ENCODE measurements around the gene SERPING1. TPM values are rescaled to one million over a fixed set of nuclear protein-coding genes. Genes with fewer than 3 reads are reported as not detected.

The SERPING1 gene
- total and polyA plus RNA-seq, 2 donors (not counting 3 experiments of a cell fraction or from before 2014, with no cell fraction given) = 0.30 TPM; not detected in 1

DNA sequence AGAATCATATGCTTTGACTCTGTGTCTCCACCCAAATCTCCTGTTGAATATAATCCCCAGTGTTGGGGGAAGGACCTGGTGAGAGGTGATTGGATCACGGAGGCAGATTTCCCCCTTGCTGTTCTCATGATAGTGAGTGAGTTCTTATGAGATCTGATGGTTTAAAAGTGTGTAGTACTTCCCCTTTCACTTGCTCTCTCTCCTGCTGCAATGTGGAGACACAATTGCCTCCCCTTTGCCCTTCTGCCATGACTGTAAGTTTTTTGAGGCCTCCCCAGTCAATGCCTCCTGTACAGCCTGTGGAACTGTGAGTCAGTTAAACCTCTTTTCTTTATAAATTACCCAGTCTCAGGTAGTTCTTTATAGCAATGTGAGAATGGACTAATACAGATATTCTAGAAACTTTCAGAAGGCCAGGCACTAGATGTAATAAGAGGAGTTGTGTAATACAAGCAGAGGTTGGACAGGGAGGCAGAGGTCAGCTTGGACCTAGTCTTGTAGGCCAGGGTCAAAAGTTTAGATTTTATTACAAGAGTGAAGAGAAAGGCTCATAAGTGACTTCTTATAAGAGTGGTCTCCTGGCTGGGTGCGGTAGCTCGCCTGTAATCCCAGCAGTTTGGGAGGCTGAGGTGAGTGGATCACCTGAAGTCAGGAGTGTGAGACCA lies 9.3 kb upstream of the SERPING1 start:
- dilution Hi-C loops (cut with MboI; ENCODE audit: extremely low pct_ligation_motif_present, low sequenced_read_pairs) = no loop called here
- H2AFZ ChIP-seq (ENCODE audit: low read depth, low read length) = no peak overlapping the region
- no peak for DNase-seq (ENCODE audit: low read depth, low spot score)
- H3K4me2 ChIP-seq (ENCODE audit: insufficient read depth, low read length) = no peak overlapping the region
- no peaks in the 10 kb centered on the region for H3K79me2 ChIP-seq (ENCODE audit: control insufficient read depth, insufficient read depth, low read length)
- H3K9me3 ChIP-seq (replicated peaks; ENCODE audit: control insufficient read depth, insufficient read depth, low read length) = no peaks in the 10 kb centered on the region
- no peaks in the 10 kb centered on the region for H3K9me1 ChIP-seq (replicated peaks; ENCODE audit: control insufficient read depth, extremely low read depth, insufficient read depth, low read length)
- no peaks in the 10 kb centered on the region for H3K27me3 ChIP-seq (ENCODE audit: control insufficient read depth in 2 of 2, insufficient read depth in 2 of 2, low read length in 2 of 2)
- H3K4me1 ChIP-seq (ENCODE audit: control insufficient read depth, extremely low read depth, insufficient read depth, low read length) = no peaks in the 10 kb centered on the region
- H3K36me3 ChIP-seq (ENCODE audit: control insufficient read depth in 2 of 2, extremely low read depth in 1 of 2, insufficient read depth in 2 of 2, low read length in 2 of 2) = no peaks in the 10 kb centered on the region
- H3K9ac ChIP-seq (replicated peaks; ENCODE audit: extremely low read depth, insufficient read depth, low read length) = no peak overlapping the region
- FAIRE-seq = no peak
- no peaks in the 10 kb centered on the region for H4K20me1 ChIP-seq (replicated peaks; ENCODE audit: control insufficient read depth, extremely low read depth, insufficient read depth, low read length)
- intact Hi-C loops (cut with micrococcal nuclease) = no loop called here
- ChIA-PET CTCF (no interaction called here), POLR2A (no interaction called here)
- BruUV-seq (replicated peaks) = no TSS peak
- TF ChIP-seq JUN (IDR thresholded peaks at IDR 0.05; ENCODE audit: borderline replicate concordance, insufficient read depth, insufficient read length, low read depth) (no peak), FOS (IDR thresholded peaks at IDR 0.05; ENCODE audit: borderline replicate concordance, insufficient read depth, low read length) (no peak), POLR2AphosphoS5 (IDR thresholded peaks at IDR 0.05; ENCODE audit: insufficient read depth, low read depth, low read length) (no peak), POLR2A (IDR thresholded peaks at IDR 0.05; ENCODE audit: low read depth, low read length) (no peak), EZH2 (IDR thresholded peaks at IDR 0.05; ENCODE audit: borderline replicate concordance, low read depth, low read length, severe bottlenecking) (no peak), GATA2 (IDR thresholded peaks at IDR 0.05; ENCODE audit: insufficient read depth, insufficient read length, low read depth, low read length) (no peak), MYC (IDR thresholded peaks at IDR 0.05; ENCODE audit: low read depth, low read length) (no peak)
- TF ChIP-seq, protein P1, sequence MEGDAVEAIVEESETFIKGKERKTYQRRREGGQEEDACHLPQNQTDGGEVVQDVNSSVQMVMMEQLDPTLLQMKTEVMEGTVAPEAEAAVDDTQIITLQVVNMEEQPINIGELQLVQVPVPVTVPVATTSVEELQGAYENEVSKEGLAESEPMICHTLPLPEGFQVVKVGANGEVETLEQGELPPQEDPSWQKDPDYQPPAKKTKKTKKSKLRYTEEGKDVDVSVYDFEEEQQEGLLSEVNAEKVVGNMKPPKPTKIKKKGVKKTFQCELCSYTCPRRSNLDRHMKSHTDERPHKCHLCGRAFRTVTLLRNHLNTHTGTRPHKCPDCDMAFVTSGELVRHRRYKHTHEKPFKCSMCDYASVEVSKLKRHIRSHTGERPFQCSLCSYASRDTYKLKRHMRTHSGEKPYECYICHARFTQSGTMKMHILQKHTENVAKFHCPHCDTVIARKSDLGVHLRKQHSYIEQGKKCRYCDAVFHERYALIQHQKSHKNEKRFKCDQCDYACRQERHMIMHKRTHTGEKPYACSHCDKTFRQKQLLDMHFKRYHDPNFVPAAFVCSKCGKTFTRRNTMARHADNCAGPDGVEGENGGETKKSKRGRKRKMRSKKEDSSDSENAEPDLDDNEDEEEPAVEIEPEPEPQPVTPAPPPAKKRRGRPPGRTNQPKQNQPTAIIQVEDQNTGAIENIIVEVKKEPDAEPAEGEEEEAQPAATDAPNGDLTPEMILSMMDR (IDR thresholded peaks at IDR 0.05; ENCODE audit: extremely low read depth in 1 of 2, insufficient read depth in 1 of 2, low read depth in 1 of 2, low read length in 2 of 2) = no peak
- TF ChIP-seq, protein P2, sequence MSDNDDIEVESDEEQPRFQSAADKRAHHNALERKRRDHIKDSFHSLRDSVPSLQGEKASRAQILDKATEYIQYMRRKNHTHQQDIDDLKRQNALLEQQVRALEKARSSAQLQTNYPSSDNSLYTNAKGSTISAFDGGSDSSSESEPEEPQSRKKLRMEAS (IDR thresholded peaks at IDR 0.05; ENCODE audit: insufficient read depth, insufficient read length) = no peak
- H3K27ac ChIP-seq (ENCODE audit: insufficient read depth, low read depth, low read length) = no peak overlapping the region
- H3K4me3 ChIP-seq (replicated peaks in 1 of 3; ENCODE audit: insufficient read depth in 1 of 3, low read depth in 1 of 3, low read length in 3 of 3) = no peak overlapping the region

All from endothelial cell of umbilical vein (primary cell).